Measurements from ENCODE around the gene SRGAP3. TPM values are rescaled to one million over a fixed set of nuclear protein-coding genes. Genes with fewer than 3 reads are reported as not detected.

Gene SRGAP3
- total RNA-seq, 2 experiments from 2014 or later = 2.8 to 3.2 TPM

DNA sequence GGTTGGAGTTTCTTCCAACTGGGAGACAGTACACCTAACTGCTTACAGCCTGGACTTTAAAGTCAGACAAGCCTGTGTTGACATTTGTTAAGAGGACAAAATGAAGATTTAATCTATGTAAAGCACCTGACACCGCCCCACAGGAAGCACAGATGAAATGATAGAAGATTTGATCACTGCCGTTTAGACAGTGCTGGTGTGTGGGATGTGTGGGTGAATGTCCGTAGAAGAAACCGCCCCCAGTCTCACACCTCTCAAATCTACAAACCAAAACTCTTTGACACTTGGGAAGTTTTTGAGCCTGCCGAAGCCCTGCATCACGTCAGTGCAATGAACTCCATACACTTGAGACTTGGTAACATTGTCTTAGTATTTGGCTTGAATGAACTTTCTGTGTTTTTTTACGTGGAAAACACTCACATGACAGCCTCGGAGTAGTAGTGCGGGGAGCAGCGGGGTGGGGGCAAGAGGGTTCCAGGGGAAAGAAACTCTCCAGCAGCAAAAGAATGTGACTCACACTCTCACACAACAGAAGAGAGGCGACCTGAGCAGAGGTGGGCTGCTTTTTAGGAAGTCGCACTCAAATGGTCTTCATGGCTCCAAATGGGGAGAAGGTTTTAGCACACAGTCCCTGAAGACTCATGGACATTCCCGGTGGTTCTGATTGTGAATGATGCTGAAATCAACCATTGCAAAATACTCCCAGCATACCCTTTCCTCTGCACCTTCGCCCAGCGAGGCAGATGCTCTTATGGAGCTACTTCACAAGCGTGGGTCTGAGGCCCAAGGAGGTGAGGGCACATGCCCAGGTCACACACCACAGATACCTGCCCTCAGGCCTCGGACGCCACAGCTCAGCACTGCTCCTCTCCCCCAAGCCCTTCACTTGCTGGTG lies 79.2 kb downstream of the SRGAP3 start:
- ChIA-PET POLR2A (no interaction called here), CTCF (no interaction called here)
- no peak overlapping the region for H3K27ac Mint-ChIP-seq
- H3K36me3 Mint-ChIP-seq (ENCODE audit: low read depth) = no peaks in the 10 kb centered on the region
- H3K4me1 Mint-ChIP-seq (ENCODE audit: low read depth) = peaks cover 49% of the 10 kb centered on the region
- no peaks in the 10 kb centered on the region for H3K36me3 ChIP-seq (ENCODE audit: insufficient read depth, low read length)
- DNase-seq (peak in 4 of 14 experiments; percentile 26 to 50 (median 33)), ATAC-seq (ENCODE audit: poor library complexity) (peak; percentile 68)
- intact Hi-C loops (cut with DNase I, micrococcal nuclease) = no loop called here
- peak overlapping the region; percentile 59 for H3K4me3 Mint-ChIP-seq
- H3K9me3 ChIP-seq (ENCODE audit: control insufficient read depth in 1 of 2, insufficient read depth in 1 of 2, low read length in 2 of 2) = no peaks in the 10 kb centered on the region
- H3K27ac ChIP-seq (ENCODE audit: low read depth in 1 of 2, low read length in 2 of 2) = no peak overlapping the region
- peaks cover 43% of the 10 kb centered on the region for H3K4me1 ChIP-seq (ENCODE audit: insufficient read depth, low read length)
- no peaks in the 10 kb centered on the region for H3K9me3 Mint-ChIP-seq
- H3K4me3 ChIP-seq (ENCODE audit: low read length) = no peak overlapping the region
- TF ChIP-seq CTCF (IDR thresholded peaks at IDR 0.05) = no peak
- H3K27me3 ChIP-seq (ENCODE audit: control insufficient read depth in 1 of 2, insufficient read depth in 2 of 2, low read length in 2 of 2) = no peaks in the 10 kb centered on the region
- no peaks in the 10 kb centered on the region for H3K27me3 Mint-ChIP-seq

DNA sequence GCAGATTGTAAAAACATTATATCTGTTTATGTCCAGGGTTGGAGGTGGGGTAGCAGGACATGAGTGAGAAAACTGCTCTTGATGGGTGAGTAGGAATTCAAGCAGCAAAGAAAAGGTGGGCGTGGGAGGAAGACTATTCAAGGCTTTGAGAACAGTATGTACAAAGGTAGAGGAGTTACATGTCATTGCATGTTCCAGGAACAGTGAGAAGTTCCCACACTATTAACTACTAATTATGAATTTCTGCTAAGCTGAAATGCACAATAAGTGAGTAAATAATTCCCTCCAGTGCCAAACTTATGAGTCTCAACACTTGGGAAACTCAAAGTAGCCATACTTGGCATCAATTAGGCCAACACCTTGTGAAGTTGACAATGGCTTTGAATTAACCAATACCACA lies 80.1 kb downstream of the SRGAP3 start:
- no peak overlapping the region for H3K27ac Mint-ChIP-seq
- no peak overlapping the region for H3K27ac ChIP-seq (ENCODE audit: low read depth in 1 of 2, low read length in 2 of 2)

DNA sequence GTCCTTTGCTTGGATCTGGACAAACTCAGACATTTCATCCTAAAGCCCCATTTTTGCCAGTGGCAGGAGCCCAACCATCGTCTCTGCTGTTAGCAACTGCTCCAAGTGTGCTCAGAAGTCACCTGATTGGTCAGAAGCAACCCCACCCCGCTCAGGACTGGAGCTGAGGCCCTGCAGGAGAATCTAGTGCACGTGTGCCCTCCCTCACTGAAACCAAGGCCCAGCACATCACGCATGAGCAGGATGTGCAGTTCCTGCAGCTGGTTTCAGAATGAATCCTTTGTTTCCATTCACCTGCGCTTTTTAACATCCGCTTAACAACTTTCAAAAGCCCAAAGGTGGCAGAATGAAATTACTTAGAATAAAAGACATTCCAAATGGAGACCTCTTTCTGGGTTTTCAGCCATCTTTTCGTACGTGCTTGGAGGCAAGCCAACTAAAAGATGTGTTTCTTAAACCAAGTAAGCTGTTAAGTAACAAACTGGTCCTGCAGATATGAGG lies 81.2 kb downstream of the SRGAP3 start:
- Mint-ChIP-seq H3K36me3 (ENCODE audit: low read depth) (no peaks in the 10 kb centered on the region), H3K4me1 (ENCODE audit: low read depth) (peaks cover 49% of the 10 kb centered on the region), H3K4me3 (peak overlapping the region; percentile 34), H3K27ac (no peak overlapping the region), H3K9me3 (no peaks in the 10 kb centered on the region), H3K27me3 (no peaks in the 10 kb centered on the region)
- Histone ChIP-seq H3K27ac (ENCODE audit: low read depth in 1 of 2, low read length in 2 of 2) (no peak overlapping the region), H3K4me3 (ENCODE audit: low read length) (no peak overlapping the region), H3K27me3 (ENCODE audit: control insufficient read depth in 1 of 2, insufficient read depth in 2 of 2, low read length in 2 of 2) (no peaks in the 10 kb centered on the region), H3K36me3 (ENCODE audit: insufficient read depth, low read length) (no peaks in the 10 kb centered on the region), H3K4me1 (ENCODE audit: insufficient read depth, low read length) (peaks cover 43% of the 10 kb centered on the region), H3K9me3 (ENCODE audit: control insufficient read depth in 1 of 2, insufficient read depth in 1 of 2, low read length in 2 of 2) (no peaks in the 10 kb centered on the region)
- DNase-seq (peak in 6 of 14 experiments; percentile 12 to 54 (median 34)), ATAC-seq (ENCODE audit: poor library complexity) (peak; percentile 60)
- ChIA-PET CTCF (no interaction called here), POLR2A (interaction anchor here (1.2 kb wide), 1 partner anchor 81 kb away, joined by 3 read pairs; the partner anchor contains the start of gene SRGAP3)
- intact Hi-C loops (cut with DNase I, micrococcal nuclease) = no loop called here
- no peak for TF ChIP-seq CTCF (IDR thresholded peaks at IDR 0.05)

More for the DNA sequence above, 80.1 kb downstream of the SRGAP3 start:
- Histone ChIP-seq H3K4me1 (ENCODE audit: insufficient read depth, low read length) (peaks cover 43% of the 10 kb centered on the region), H3K36me3 (ENCODE audit: insufficient read depth, low read length) (no peaks in the 10 kb centered on the region), H3K9me3 (ENCODE audit: control insufficient read depth in 1 of 2, insufficient read depth in 1 of 2, low read length in 2 of 2) (no peaks in the 10 kb centered on the region), H3K27me3 (ENCODE audit: control insufficient read depth in 1 of 2, insufficient read depth in 2 of 2, low read length in 2 of 2) (no peaks in the 10 kb centered on the region), H3K4me3 (ENCODE audit: low read length) (no peak overlapping the region)
- Mint-ChIP-seq H3K27me3 (no peaks in the 10 kb centered on the region), H3K36me3 (ENCODE audit: low read depth) (no peaks in the 10 kb centered on the region), H3K4me1 (ENCODE audit: low read depth) (peaks cover 49% of the 10 kb centered on the region), H3K4me3 (peak overlapping the region; percentile 62), H3K9me3 (no peaks in the 10 kb centered on the region)
- POLR2A ChIA-PET = no interaction called here
- CTCF ChIA-PET = no interaction called here
- ATAC-seq (ENCODE audit: poor library complexity) = no peak
- no peak for TF ChIP-seq CTCF (IDR thresholded peaks at IDR 0.05)
- intact Hi-C loops (cut with DNase I, micrococcal nuclease) = no loop called here
- DNase-seq = no peak
